WERI-Rb-1 (cell line): ENCODE results near the gene PTPRN2.

ENCODE experiments used
- DNase-seq: peaks from one replicate; pipeline ENCODE4 v3.0.0-alpha.2; 2020
- H3K27ac ChIP-seq: fragments of 250-450 bp; sonication (Bioruptor Pico); 2 replicates; pipeline ENCODE4 v1.5.1; 2020; ENCODE audit warnings: mild to moderate bottlenecking, moderate library complexity
- H3K27me3 ChIP-seq: fragments of 250-450 bp; sonication (Bioruptor Pico); 2 replicates; pipeline ENCODE4 v1.5.1; 2021; ENCODE audit warnings: mild to moderate bottlenecking, low read depth, moderate library complexity; ENCODE audit not compliant: insufficient read depth, severe bottlenecking
- H3K36me3 ChIP-seq: fragments of 250-450 bp; sonication (Bioruptor Pico); 2 replicates; pipeline ENCODE4 v1.5.1; 2020; ENCODE audit warnings: mild to moderate bottlenecking, moderate library complexity
- H3K4me3 ChIP-seq: 2 replicates; pipeline ENCODE4 v1.5.1; 2011; ENCODE audit warnings: low read depth, mild to moderate bottlenecking, control low read depth, low read length
- H3K9me3 ChIP-seq: fragments of 250-450 bp; sonication (Bioruptor Pico); 2 replicates; pipeline ENCODE4 v1.5.1; 2021; ENCODE audit warnings: mild to moderate bottlenecking, moderate library complexity; ENCODE audit not compliant: severe bottlenecking
- TF ChIP-seq, protein P1 (sequence below): IDR thresholded peaks from 2 replicates; pipeline ENCODE4 v1.5.1; 2011; ENCODE audit warnings: low read depth, mild to moderate bottlenecking, control low read depth, inconsistent platforms, low read length

PTPRN2 gene

DNA sequence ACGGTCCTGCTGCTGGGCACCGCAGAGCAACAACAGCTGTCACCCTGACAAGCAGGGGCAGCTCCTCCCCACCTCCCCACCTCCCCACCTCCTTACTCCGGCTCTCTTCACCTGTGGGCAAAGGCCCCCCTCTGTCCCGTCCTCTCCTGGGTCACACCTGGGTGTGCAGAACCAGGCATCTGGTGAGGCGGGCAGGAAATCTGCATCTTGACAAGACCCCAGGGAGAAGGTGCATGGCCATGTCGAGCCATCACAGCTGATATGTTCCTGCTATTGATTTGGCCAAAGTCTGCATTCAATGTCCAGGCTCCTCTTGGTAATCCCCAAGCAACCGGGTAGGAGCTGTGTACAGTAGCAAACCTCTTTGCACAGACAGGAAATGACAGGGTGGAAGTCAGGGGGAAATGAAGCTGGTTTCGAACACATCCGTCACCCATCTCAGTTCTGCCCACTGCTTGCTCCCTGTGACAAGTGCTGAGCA lies 696.7 kb downstream of the PTPRN2 start:
- Histone ChIP-seq H3K9me3 (no peaks in the 10 kb centered on the region), H3K27me3 (no peaks in the 10 kb centered on the region), H3K4me3 (no peak overlapping the region), H3K36me3 (no peaks in the 10 kb centered on the region), H3K27ac (no peak overlapping the region)
- TF ChIP-seq, protein P1, sequence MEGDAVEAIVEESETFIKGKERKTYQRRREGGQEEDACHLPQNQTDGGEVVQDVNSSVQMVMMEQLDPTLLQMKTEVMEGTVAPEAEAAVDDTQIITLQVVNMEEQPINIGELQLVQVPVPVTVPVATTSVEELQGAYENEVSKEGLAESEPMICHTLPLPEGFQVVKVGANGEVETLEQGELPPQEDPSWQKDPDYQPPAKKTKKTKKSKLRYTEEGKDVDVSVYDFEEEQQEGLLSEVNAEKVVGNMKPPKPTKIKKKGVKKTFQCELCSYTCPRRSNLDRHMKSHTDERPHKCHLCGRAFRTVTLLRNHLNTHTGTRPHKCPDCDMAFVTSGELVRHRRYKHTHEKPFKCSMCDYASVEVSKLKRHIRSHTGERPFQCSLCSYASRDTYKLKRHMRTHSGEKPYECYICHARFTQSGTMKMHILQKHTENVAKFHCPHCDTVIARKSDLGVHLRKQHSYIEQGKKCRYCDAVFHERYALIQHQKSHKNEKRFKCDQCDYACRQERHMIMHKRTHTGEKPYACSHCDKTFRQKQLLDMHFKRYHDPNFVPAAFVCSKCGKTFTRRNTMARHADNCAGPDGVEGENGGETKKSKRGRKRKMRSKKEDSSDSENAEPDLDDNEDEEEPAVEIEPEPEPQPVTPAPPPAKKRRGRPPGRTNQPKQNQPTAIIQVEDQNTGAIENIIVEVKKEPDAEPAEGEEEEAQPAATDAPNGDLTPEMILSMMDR, result no peak
- DNase-seq, result no peak

DNA sequence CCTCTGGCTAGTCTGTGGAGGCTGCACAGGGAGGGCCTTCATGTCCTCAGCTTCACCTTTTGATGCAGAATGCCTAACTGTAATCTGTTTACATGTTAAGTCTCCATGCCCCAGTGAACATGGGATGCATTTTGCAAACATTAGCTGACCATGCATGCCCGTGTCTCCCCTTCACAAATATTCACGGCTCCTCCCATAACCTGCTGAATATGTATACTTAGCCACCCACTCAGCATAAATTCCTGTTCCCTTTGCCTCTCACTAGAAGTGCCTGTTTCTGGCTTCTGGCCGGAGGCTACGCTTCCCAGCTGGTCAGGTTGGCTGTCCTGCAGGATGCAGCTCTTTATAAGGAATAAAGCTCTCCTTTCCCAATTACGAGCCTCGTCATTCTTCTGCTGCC lies 698.1 kb downstream of the PTPRN2 start:
- TF ChIP-seq, protein P1, result no peak
- no peak for DNase-seq
- Histone ChIP-seq H3K9me3 (no peaks in the 10 kb centered on the region), H3K4me3 (no peak overlapping the region), H3K36me3 (no peaks in the 10 kb centered on the region), H3K27ac (no peak overlapping the region), H3K27me3 (no peaks in the 10 kb centered on the region)

DNA sequence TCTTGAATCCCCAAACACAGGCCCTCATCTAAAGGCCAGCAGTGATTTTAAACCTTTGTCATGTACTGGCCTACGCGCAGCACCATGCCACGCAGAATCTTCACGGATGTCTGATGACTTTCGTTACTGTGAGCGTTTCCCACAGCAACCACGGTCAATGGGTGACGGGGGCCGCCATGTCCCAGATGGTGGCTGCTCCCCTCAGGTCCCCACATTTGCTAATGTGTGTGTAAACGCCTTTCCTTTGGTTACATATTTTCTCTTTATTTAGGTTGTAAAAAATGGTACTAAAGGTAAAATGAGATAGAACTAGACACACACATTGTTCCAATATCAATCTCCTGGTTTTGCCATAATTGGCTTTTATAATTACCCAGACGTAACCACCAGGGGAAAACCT lies 699.0 kb downstream of the PTPRN2 start:
- Histone ChIP-seq H3K27me3 (no peaks in the 10 kb centered on the region), H3K9me3 (no peaks in the 10 kb centered on the region), H3K36me3 (no peaks in the 10 kb centered on the region), H3K4me3 (no peak overlapping the region), H3K27ac (no peak overlapping the region)
- TF ChIP-seq, protein P1, result no peak
- DNase-seq, result no peak

DNA sequence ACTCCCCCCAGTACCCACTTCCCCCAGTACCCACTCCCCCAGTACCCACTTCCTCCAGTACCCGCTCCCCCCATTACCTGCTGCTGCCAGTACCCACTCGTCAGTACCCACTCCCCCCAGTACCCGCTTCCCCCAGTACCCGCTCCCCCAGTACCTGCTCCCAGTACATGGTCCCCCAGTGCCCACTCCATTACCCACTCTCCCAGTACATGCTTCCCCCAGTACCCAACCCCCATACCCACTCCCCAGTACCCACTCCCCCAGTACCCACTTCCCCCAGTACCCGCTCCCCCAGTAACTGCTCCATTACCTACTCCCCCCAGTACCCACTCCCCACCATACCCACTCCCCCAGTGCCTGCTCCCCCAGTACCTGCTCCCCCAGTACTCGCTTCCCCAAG lies 700.2 kb downstream of the PTPRN2 start:
- no peak overlapping the region for H3K4me3 ChIP-seq
- DNase-seq, result no peak
- TF ChIP-seq, protein P1, result no peak
- H3K9me3 ChIP-seq, result no peaks in the 10 kb centered on the region
- H3K27me3 ChIP-seq, result no peaks in the 10 kb centered on the region
- no peak overlapping the region for H3K27ac ChIP-seq
- no peaks in the 10 kb centered on the region for H3K36me3 ChIP-seq

DNA sequence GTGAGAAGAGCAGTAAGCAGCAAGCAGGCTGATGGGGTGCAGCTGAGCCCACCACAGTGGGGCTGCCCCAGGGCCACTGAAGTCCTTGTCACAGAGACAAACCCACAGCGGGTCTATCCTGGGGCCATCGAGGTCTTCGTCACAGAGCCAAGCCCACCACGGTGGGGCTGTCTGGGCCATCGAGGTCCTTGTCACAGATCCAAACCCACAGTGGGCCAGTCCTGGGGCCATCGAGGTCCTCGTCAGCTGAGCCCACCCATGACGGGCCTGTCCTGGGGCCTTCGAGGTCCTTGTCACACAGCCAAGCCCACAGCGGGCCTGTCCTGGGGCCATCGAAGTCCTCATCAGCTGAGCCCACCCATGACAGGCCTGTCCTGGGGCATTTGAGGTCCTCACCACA lies 700.9 kb downstream of the PTPRN2 start:
- no peak overlapping the region for H3K4me3 ChIP-seq
- no peaks in the 10 kb centered on the region for H3K27me3 ChIP-seq
- no peaks in the 10 kb centered on the region for H3K36me3 ChIP-seq
- TF ChIP-seq, protein P1, result no peak
- DNase-seq, result no peak
- no peak overlapping the region for H3K27ac ChIP-seq
- H3K9me3 ChIP-seq, result no peaks in the 10 kb centered on the region

DNA sequence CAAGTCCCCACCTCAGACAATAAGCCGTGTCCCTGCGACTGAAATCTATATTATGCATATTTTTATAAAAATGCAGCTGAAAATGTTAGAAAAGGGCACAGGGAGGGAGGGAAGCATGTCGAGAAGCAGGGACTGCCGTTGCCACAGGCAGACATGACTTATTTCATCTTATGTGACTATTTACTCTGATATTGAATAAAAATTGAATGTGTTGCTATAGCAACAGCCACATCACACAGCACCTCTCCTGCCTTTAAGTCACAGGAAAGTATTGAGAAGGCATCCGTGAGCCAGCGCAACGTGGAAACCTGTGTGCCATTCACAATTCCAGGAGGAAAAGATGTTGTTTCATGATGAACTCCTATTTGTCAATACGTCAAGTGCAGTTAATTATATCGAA lies 701.4 kb downstream of the PTPRN2 start:
- no peak for DNase-seq
- H3K27me3 ChIP-seq, result no peaks in the 10 kb centered on the region
- no peak overlapping the region for H3K27ac ChIP-seq
- no peak overlapping the region for H3K4me3 ChIP-seq
- TF ChIP-seq, protein P1, result no peak
- H3K36me3 ChIP-seq, result no peaks in the 10 kb centered on the region
- H3K9me3 ChIP-seq, result no peaks in the 10 kb centered on the region
